Esophagus muscularis mucosa (tissue), 3 donors: ENCODE data around the gene GMDS.

Experiments used
- CTCF ChIP-seq, 3 experiments: fragments of 200-600 bp in 2 of 3; fragments of 450-650 bp in 1 of 3; sonication (generic) in 2 of 3; IDR thresholded peaks; one replicate each; pipeline ENCODE4 v1.5.1; 2017 to 2019; ENCODE audit warnings: antibody characterized with exemption in 3 of 3, mild to moderate bottlenecking in 2 of 3, moderate library complexity in 1 of 3
- POLR2A ChIP-seq: fragments of 450-650 bp; IDR thresholded peaks from one replicate; pipeline ENCODE4 v1.6.1; 2017; ENCODE audit warnings: antibody characterized with exemption, moderate library complexity, mild to moderate bottlenecking, low read depth
- POLR2AphosphoS5 ChIP-seq, 2 donors: sonication (generic); formaldehyde crosslinking; IDR thresholded peaks; one replicate each; pipeline ENCODE4 v1.6.1; 2017; ENCODE audit warnings: antibody characterized with exemption in 2 of 2

DNA sequence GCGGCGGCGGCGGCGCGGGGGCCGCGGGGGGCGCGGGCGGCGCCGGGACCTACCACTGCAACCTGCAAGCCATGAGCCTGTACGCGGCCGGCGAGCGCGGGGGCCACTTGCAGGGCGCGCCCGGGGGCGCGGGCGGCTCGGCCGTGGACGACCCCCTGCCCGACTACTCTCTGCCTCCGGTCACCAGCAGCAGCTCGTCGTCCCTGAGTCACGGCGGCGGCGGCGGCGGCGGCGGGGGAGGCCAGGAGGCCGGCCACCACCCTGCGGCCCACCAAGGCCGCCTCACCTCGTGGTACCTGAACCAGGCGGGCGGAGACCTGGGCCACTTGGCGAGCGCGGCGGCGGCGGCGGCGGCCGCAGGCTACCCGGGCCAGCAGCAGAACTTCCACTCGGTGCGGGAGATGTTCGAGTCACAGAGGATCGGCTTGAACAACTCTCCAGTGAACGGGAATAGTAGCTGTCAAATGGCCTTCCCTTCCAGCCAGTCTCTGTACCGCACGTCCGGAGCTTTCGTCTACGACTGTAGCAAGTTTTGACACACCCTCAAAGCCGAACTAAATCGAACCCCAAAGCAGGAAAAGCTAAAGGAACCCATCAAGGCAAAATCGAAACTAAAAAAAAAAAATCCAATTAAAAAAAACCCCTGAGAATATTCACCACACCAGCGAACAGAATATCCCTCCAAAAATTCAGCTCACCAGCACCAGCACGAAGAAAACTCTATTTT lies 633.7 kb downstream of the GMDS start:
- no peak for TF ChIP-seq CTCF (IDR thresholded peaks at IDR 0.05)
- peak in 1 of 2 donors; percentile 25 for TF ChIP-seq POLR2AphosphoS5 (IDR thresholded peaks at IDR 0.05)
- TF ChIP-seq POLR2A: no peak
